Measurements from ENCODE around the gene PLCXD3.

- TF ChIP-seq, protein P1, sequence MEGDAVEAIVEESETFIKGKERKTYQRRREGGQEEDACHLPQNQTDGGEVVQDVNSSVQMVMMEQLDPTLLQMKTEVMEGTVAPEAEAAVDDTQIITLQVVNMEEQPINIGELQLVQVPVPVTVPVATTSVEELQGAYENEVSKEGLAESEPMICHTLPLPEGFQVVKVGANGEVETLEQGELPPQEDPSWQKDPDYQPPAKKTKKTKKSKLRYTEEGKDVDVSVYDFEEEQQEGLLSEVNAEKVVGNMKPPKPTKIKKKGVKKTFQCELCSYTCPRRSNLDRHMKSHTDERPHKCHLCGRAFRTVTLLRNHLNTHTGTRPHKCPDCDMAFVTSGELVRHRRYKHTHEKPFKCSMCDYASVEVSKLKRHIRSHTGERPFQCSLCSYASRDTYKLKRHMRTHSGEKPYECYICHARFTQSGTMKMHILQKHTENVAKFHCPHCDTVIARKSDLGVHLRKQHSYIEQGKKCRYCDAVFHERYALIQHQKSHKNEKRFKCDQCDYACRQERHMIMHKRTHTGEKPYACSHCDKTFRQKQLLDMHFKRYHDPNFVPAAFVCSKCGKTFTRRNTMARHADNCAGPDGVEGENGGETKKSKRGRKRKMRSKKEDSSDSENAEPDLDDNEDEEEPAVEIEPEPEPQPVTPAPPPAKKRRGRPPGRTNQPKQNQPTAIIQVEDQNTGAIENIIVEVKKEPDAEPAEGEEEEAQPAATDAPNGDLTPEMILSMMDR (conservative IDR thresholded peaks at IDR 0.05), result no peak
- no peak for TF ChIP-seq ZFX (IDR thresholded peaks at IDR 0.05)
Observed at GRCh38 chr5:41345295-41345694, 165.1 kb downstream of the PLCXD3 start.

All from C4-2B (cell line).